ENCODE results near the gene SLC29A4.

DNA sequence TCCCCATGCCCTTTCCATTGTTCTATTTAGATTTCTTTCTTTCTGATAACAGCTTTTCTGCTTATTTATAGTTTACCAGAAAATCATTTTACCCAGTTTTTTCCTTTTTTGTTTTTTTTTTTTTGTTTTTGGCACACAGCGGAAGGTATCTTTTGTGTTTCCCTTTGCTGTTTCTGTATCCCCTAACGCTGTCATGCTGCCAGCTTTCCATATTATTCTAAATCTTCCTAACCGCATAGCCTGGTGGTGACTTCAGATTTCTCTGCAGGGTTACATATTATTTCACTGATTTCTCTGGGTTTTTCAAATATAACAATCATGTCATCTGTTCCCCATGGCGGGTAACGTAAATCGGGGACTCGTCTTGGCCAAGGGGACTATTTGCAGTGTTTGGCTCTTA, 4.0 kb upstream of the SLC29A4 start:
- no peak for TF ChIP-seq YY1 (IDR thresholded peaks at IDR 0.05; ENCODE audit: low read depth, low read length)
- TF ChIP-seq, protein P1, sequence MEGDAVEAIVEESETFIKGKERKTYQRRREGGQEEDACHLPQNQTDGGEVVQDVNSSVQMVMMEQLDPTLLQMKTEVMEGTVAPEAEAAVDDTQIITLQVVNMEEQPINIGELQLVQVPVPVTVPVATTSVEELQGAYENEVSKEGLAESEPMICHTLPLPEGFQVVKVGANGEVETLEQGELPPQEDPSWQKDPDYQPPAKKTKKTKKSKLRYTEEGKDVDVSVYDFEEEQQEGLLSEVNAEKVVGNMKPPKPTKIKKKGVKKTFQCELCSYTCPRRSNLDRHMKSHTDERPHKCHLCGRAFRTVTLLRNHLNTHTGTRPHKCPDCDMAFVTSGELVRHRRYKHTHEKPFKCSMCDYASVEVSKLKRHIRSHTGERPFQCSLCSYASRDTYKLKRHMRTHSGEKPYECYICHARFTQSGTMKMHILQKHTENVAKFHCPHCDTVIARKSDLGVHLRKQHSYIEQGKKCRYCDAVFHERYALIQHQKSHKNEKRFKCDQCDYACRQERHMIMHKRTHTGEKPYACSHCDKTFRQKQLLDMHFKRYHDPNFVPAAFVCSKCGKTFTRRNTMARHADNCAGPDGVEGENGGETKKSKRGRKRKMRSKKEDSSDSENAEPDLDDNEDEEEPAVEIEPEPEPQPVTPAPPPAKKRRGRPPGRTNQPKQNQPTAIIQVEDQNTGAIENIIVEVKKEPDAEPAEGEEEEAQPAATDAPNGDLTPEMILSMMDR (IDR thresholded peaks at IDR 0.05; ENCODE audit: control extremely low read depth in 1 of 3, insufficient read depth in 1 of 3, low read depth in 1 of 3, low read length in 3 of 3), result no peak
- no peak for TF ChIP-seq POLR2A (IDR thresholded peaks at IDR 0.05; ENCODE audit: control extremely low read depth in 1 of 2, low read depth in 2 of 2, low read length in 2 of 2)
- no peak for TF ChIP-seq MAFK (IDR thresholded peaks at IDR 0.05; ENCODE audit: low read depth, low read length)
- no peak for TF ChIP-seq CBX8 (IDR thresholded peaks at IDR 0.05; ENCODE audit: borderline replicate concordance, low read depth, low read length)
- TF ChIP-seq TBP (IDR thresholded peaks at IDR 0.05; ENCODE audit: low read depth, low read length), result no peak
- no peak for TF ChIP-seq BCL11A (IDR thresholded peaks at IDR 0.05; ENCODE audit: low read depth in 2 of 2, low read length in 2 of 2)
